HTERT RPE-1 (cell line): ENCODE results near the gene PDE4A.
"Not testable (repeated sequence)": the region's sequence is repeated elsewhere in the genome, so short reads cannot be mapped to it uniquely, and the experiment has no call there.

ENCODE experiments used
- in situ Hi-C: fragments of 300-500 bp; cut with MboI; formaldehyde crosslinking; loops from 4 replicates; pipeline ENCODE4 v1.14.3; 2020; ENCODE audit warnings: low sequenced_read_pairs

PDE4A gene

DNA sequence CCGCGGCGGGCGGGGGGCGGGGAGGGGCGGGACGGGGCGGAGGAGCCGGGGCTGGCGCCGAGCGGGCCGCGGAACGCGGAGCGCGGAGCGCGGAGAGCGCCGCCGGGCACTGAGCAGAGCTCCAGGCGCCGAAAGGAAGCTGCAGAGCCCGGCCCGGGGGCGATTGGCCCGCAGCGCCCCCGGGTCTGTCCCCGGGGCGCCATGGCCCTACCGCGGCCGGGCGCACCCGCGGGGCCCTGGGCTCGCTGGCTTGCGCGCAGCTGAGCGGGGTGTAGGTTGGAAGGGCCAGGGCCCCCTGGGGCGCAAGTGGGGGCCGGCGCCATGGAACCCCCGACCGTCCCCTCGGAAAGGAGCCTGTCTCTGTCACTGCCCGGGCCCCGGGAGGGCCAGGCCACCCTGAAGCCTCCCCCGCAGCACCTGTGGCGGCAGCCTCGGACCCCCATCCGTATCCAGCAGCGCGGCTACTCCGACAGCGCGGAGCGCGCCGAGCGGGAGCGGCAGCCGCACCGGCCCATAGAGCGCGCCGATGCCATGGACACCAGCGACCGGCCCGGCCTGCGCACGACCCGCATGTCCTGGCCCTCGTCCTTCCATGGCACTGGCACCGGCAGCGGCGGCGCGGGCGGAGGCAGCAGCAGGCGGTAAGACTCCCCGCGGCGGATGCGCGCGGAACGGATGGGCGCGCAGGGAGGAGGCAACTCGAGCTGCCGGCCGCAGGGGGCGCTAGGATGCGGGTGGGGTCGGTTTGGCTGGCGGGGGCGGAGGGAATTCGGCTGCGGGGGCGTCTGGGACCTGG, at the start of gene PDE4A:
Gene PDE4A, plus strand, starts transcription at position 95 of the 796 bp plus-strand sequence. Its CDS starts 227 bp downstream, at position 322.
- in situ Hi-C loops = no loop called here

DNA sequence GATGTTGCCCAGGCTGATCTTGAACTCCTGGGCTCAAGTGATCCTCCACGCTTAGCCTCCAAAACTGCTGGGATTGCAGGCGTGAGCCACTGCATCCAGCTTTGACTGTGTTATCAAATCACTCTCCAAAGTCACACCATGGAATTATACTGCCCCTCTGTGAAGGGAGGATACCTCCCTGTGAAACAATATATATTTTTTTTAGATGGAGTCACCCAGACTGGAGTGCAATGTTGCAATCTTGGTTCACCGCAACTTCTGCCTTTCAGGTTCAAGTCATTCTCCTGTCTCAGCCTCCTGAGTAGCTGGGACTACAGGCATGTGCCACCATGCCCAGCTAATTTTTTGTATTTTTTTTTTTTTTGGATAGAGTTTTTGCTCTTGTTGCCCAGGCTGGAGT, 47.6 kb upstream of the PDE4A start:
- in situ Hi-C loops = no loop called here

DNA sequence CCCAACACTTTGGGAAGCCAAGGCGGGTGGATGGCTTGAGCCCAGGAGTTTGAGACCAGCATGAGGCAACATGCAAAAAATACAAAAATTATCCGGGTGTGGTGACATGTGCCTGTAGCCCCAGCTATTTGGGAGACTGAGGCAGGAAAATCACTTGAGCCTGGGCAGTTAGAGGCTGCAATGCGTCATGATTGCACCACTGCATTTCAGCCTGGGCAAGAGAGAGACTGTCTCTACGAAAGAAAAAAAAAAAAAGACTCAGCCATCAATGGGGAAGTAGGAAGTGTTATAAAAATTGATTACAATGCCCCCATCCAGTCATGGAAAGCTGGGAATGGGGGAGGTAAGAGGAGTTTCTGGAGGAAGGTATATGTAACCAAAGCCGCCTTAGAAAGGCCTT, 45.4 kb upstream of the PDE4A start:
- in situ Hi-C loops = no loop called here

DNA sequence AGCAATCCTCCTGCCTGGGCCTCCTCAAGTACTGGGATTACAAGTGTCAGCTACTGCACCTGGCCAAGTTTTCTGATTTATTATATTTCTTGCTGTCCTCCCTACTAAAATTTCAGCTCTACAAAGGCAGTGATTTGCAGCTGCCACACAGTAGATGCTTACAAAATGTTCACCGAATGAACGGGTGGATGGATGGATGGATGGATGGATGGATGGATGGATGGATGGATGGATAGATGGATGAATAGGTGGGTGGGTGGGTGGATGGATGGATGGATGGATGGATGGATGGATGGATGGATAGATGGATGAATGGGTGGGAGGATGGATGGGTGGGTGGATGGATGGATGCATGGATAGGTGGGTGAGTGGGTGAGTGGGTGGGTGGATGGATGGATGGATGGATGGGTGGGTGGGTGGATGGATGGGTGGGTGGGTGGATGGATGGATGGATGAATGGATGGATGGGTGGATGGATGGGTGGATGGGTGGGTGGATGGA, 43.1 kb upstream of the PDE4A start:
- in situ Hi-C loops = not testable (repeated sequence)

DNA sequence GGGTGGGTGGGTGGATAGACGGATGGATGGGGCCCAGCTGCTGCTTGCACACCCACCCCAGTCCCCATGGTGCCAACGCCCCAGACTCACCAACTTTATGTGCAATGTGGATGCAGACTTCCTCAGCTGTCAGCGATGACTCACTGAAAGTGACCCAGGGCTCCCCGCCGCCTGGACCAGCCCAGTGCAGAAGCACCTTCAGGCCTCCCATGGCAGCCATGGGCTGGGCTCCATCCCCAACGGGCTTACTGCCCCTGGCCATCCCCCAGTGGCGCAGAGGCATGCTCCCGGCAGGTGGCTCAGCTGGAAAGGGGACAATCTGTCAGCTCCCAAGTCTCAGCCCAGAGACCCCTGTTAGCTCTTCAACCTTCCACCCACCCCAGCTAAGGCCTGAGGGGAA, 42.2 kb upstream of the PDE4A start:
- in situ Hi-C loops = no loop called here

DNA sequence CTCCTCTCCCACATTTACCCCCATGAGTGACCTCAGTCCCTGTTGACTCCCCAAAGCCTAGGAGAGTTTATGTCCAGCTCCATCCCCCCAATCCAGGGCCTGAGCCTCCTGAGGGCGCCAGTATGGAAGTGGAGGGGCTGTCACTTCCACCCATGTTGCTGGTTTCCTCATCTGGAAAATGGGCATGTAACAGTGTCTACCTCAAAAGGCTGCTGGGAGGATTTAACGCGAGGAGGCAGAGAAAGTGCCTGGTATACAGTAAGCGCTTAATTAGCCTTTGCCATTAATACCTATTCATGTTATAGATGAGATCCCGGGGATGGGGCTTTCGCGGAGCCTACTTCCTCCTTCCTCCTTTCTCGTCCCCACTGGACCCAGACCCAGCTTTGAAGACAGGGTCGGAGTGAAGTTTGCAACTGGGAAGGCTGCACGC, 40.4 kb upstream of the PDE4A start:
- in situ Hi-C loops = no loop called here

DNA sequence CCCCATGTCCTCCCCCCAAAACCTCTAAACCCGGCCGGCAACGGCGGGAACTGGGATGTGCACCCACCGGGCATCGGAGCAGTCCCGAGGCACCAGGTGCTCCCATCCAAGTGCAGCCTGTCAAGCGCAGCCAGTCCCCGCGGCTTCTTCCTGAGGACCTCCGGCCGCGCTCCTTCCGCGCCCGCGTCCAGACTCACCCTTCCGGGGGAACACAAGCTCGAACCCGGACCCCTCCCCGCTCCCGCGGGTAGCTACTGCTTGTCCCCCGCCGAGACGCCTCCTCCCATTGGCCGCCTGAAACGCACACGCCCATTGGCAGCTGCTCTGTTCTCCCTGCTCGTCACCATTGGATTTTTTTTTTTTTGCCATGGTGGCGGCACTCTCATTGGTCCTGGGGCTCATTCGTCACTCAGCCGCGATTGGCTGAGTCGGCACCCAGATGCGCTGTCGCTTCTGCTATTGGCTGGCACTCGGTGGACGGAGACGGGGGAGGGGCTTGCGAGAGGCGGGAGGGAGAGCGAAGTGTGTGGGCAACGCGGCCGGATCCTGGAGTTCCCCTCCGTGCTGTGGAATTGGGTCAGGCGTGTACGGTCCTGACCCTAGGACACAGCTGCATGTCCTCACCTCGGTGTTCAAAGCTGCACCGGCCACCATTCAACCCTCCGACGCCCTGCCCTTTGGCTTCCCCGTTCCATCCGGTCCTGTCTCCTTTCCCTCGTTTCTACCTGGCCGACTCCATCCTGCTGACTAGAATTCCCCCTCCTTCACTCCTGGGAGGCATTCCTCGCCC, 39.8 kb upstream of the PDE4A start, which contains the start of gene TYK2:
Gene TYK2, minus strand, starts transcription at position 260 of the 790 bp plus-strand sequence. CDS start 2,166 bp downstream, outside the sequence.
- in situ Hi-C loops = no loop called here

DNA sequence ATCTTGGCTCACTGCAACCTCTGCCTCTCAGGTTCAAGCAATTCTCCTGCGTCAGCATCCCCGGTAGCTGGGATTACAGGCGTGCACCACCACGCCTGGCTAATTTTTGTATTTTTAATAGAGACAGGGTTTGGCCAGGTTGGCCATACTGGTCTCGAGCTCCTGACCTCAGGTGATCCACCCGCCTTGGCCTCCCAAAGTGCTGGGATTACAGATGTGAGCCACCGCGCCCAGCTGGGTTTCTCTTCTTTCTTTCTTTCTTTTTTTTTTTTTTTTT, 37.2 kb upstream of the PDE4A start:
- in situ Hi-C loops = not testable (repeated sequence)

DNA sequence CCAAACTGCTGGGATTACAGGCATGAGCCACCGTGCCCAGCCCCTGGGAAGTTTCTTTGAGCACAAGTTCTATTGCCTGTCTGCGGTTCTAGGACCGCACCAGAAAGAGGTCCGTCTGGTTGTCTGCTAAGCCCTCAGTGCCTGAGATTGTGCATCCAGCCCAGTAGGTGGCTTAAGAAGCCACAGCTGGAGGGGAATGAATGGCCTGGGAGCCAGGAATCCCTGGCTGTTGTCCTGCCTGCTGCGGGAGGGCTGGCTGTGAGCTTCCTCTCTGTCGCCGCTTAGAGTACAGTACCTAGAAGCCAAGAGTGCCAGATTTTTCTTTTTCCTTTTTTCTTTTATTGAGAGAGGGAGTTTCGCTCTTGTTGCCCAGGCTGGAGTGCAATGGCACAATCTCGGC, 35.8 kb upstream of the PDE4A start:
- in situ Hi-C loops = no loop called here

DNA sequence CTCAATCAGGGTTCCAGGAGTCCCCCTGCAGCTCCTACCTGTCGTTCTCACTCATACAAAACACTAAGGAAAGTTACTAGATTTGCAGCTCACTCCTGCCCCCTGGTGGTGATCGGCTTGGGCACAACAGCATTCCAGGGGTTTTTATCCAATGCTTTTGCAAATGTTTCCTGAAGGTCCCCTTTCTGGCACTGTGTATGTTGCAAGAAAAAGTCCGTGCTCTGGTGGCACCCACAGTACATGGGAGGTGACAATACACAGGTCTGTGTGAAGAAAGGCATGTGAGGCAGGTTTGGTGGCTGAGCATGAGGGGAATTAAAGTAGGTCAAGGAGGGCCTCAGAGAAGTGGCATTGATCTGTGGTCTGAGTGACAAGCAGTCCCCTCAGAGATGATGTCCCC, 31.4 kb upstream of the PDE4A start:
- in situ Hi-C loops = no loop called here

DNA sequence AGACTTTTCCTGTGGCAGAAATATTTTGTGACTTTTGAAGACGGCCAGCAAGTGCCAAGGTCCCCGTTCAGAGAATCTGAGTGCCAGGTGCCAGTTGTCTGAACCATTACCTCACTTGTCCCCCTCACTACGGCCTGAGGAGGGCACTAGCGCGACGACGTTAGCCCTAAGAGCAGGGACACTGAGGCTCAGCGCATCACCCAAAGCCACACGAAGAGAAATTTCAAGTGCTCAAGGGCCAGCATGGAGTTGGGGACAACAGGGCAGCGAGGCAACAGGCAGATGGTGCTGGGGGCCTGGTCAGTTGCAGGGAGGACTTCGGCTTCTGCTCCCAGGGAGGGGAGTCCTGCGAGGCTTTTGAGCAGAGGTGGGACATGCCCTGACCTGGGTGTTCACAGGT, 30.5 kb upstream of the PDE4A start:
- in situ Hi-C loops = no loop called here

DNA sequence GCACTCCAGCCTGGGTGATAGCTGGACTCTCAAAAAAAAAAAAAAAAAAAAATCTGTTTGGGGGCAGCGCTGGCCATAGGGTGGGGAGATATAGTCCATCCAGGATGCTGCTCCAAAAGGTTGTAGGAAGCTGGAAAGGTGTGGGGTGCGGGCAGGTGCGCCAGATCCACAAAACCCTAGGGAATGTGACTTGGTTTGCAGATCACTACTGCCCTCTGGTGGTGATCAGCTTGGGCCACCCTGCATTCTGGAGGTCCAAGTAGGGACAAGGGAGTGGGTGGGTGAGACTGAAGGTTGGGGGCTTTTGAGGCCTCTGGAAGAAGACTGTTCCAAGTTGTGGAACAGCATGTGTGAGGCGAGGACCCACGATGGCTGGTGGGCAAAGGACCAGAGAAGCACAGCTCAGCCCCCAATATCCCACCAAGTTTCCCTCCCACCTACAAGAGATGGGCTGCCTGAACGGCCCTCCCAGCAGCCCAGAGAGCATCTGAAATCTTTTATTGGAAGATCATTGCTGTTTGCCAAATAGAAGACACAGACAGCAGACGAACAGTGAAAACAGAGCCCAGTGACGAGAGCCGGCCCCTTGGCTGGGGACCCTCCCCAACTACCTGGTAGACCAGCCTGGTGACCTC, 29.6 kb upstream of the PDE4A start:
- in situ Hi-C loops = no loop called here

DNA sequence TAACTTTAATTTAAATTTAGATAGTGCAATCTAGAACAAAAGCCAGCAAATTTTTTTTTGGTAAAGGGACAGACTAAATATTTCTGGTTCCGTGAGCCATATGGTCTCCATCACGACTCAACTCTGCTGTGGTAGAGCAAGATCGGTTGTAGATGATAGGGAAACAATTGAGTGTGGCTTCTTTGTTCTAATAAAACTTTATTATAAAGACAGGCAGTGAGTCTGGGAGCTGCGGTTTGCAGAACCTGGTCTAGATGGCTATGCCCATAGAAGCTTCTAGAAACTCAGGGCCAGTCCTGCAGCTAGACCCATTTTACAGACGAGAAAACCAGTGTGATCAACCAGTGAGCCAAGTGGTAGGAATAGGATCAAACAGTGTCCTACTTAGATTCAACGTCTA, 28.2 kb upstream of the PDE4A start:
- in situ Hi-C loops = no loop called here

DNA sequence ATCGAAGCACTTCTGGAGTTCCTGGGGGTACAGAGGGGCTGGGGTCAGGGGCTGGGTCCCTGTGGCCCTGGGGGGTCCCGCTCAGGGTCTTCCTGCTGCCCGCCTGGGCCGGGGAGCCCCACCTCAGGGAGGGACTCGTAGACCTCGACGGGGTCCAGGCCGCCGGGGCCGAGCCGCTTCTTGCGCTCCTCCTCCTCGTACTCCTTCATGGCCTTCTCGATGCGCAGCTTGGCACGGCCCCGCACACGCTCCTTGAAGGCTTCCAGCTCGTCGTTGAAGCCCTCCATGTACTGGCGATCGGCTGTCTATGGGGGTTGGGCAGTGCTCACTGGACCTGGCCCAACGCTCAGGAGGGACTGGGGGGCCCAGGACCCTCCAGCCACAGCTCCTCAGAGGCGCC, 27.2 kb upstream of the PDE4A start:
- in situ Hi-C loops = no loop called here

DNA sequence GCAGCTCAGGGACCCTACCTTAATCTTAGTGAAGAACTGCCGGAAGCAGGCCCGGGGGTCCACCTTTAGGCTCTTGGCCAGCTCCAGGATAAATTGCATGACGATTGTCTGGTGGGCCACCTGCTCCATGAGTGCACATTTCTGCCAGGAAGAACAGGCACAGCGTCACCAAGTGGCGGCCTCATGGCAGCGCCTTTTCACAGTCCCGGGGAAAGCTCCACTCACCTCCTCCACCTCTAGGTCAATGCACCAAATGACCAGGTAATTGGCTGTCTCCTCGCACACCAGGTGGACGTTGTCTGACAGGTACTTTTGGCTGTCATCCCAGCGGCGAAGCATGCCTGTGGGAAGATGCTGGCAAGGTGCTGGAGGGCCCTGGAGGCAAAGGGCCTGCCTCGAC, 25.3 kb upstream of the PDE4A start:
- in situ Hi-C loops = no loop called here

DNA sequence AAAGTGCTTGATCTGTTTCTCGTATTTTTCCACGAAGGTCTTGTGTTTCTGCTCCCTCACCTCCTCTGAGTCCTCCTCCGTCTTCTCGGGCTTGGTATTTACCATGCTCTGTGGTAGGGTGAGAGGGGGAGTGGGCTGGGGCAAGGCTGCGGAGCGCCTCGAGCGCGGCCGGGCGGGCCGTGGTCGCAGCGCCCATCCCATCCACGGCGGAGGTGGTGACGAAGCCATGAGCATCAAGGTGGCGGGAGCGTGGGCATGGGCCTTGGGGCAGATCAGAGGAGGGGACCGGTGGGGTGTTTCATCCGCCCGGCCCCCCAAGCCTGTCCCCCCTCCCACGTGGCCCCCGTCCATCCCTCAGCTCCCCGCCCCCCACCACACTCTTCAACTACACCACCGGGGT, 24.9 kb upstream of the PDE4A start:
- in situ Hi-C loops = no loop called here

DNA sequence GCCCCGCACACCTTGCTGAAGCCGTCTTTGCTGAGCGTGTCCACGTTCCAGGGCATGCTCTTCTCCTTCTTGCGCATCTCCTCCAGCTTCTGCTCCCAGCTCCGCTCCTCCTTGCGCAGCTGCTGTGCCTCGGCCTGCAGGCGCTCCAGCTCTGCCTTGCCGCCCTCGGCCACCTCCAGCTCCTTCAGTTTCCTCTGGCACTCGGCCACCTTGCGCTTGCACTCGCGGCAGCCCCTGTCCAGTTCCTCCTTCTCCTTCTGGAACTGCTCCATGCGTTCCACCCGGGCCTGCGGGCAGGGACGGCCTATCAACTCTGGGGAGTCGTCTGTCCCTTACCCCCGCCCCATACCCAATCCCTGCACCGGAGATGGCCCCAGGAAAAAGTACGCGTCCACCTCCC, 24.4 kb upstream of the PDE4A start:
- in situ Hi-C loops = no loop called here

DNA sequence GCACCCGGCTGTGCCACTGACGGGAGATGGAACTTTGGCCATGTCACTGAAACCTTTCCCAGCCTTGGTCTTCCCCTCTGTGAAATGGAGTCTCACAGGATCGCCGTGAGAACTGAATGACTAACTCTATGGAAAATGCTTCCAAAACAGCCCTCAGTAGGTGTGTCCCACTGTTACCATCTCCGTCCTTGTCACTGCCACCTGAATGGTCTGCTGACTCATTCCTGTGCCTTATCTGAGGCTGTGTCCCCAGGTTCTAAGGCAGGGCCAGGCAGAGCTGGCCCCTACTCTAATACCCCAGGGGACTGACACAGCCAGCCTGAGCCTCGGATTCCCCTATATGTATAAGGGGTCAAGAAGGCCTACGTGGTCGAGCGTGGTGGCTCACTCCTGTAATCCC, 21.5 kb upstream of the PDE4A start:
- in situ Hi-C loops = no loop called here

DNA sequence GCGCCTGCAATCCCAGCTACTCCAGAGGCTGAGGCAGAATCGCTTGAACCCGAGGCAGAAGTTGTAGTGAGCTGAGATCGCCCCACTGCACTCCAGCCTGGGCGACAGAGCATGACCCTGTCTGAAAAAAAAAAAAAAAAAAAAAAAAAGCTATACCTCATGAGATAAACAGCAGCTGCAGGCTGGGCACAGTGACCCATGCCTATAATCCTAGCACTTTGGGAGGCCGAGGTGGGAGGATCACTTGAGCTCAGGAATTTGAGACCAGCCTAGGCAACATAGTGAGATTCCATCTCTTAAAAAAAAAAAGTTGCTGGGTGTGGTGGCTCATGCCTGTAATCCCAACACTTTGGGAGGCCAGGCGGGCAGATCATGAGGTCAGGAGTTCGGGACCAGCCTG, 21.0 kb upstream of the PDE4A start:
- in situ Hi-C loops = not testable (repeated sequence)

DNA sequence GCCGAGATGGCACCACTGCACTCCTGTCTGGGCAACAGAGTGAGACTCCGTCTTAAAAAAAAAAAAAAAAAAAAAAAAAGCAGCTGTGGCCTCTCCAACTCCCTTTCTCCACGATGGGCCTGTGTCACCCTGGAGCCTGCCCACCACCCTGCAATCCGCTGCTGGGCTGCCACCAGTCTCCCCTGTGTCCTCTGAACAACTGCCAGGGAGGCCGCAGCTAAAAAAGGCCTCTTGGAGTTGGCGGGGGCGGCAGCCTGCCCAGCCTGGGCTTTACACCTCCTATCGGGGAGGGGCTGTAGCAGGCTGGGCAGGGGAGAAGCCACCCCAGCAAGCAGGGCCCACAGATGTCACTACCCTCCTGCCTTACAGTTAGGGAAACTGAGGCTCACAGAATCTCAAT, 20.5 kb upstream of the PDE4A start:
- in situ Hi-C loops = no loop called here

DNA sequence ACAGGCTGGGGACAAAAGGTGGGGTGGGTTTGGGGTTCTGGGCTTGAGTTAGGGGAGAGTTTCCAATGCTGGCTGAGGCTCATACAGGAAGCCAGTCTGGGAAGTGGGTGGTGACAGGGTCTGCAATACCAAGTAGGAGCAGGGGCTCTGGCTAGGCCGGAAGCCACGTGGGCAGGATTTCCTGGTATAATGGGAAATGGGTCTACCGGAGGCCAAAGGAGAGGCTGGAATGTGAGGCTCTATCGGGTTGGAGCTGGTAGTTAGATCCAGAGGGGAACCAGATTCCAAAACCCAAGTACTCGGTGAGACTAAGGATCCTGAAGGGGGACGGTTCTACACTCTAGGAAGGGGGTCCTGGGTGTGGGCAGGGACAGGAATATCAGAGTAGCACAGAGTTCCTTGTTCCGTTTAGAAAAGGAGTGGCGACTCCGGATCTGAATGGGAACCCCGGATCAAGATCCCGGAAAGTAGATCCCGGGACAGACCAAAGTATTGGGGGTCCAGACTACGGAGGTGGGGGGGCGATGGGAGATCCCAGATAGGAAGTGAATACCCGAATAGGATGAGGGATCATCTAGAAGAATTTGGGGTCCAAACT, 17.8 kb upstream of the PDE4A start:
- in situ Hi-C loops = no loop called here
